ENCODE measurements around the gene DNAAF5.

GRCh38 chr7:741191-741671 lies 14.7 kb downstream of the DNAAF5 start:
- TF ChIP-seq CTCF (CRISPR knock-in tag; IDR thresholded peaks at IDR 0.05): no peak
- TF ChIP-seq ZSCAN29 (CRISPR knock-in tag; conservative IDR thresholded peaks at IDR 0.05): no peak
- TF ChIP-seq SAFB2 (CRISPR knock-in tag; IDR thresholded peaks at IDR 0.05; ENCODE audit: borderline replicate concordance, low read depth): no peak
- no peak for TF ChIP-seq ZBTB1 (CRISPR knock-in tag; IDR thresholded peaks at IDR 0.05; ENCODE audit: borderline replicate concordance)
- no peak for TF ChIP-seq ZNF619 (CRISPR knock-in tag; IDR thresholded peaks at IDR 0.05)
- TF ChIP-seq ZNF704 (CRISPR knock-in tag; IDR thresholded peaks at IDR 0.05; ENCODE audit: borderline replicate concordance): no peak

Measured in HepG2 (cell line).